C1 segment of cervical spinal cord (tissue), 14 donors: ENCODE results near the gene ALG11.
"Not testable (repeated sequence)": the region's sequence is repeated elsewhere in the genome, so short reads cannot be mapped to it uniquely, and the experiment has no call there.

Experiments
- DNase-seq, 14 donors: peaks; one replicate each; lab custom pipeline; 2025; lab: John Stamatoyannopoulos, UW

ALG11 gene

GRCh38 chr13:52011632-52012511 is at the start of gene ALG11:
ALG11 (plus strand) TSS chr13:52012398; CDS start chr13:52012419, 21 bp downstream.
- peak; percentile 64 to 99 (median 95) for DNase-seq

- DNase-seq: no peak
Observed at GRCh38 chr13:51966186-51966585, 46.0 kb upstream of the ALG11 start.

GRCh38 chr13:51967482-51968446 is 44.4 kb upstream of the ALG11 start:
- no peak for DNase-seq

- no peak for DNase-seq
Observed at GRCh38 chr13:51970349-51970748, 41.8 kb upstream of the ALG11 start.

GRCh38 chr13:51971520-51972426 is 40.4 kb upstream of the ALG11 start:
- DNase-seq: no peak

GRCh38 chr13:51974482-51974881 is 37.7 kb upstream of the ALG11 start:
- no peak for DNase-seq

GRCh38 chr13:51976423-51976822 is 35.8 kb upstream of the ALG11 start:
- DNase-seq: no peak

- DNase-seq: no peak
Observed at GRCh38 chr13:51976890-51977289, 35.3 kb upstream of the ALG11 start.

GRCh38 chr13:51977625-51978024 is 34.6 kb upstream of the ALG11 start:
- DNase-seq: no peak

- DNase-seq: no peak
Observed at GRCh38 chr13:51978796-51979556, 33.2 kb upstream of the ALG11 start.

GRCh38 chr13:51980908-51981307 is 31.3 kb upstream of the ALG11 start:
- no peak for DNase-seq

GRCh38 chr13:51981355-51981754 is 30.8 kb upstream of the ALG11 start:
- no peak for DNase-seq

GRCh38 chr13:51983292-51983691 is 28.9 kb upstream of the ALG11 start:
- DNase-seq: not testable (repeated sequence)

- DNase-seq: not testable (repeated sequence)
Observed at GRCh38 chr13:51984904-51985303, 27.3 kb upstream of the ALG11 start.

GRCh38 chr13:51988988-51989618 is 23.1 kb upstream of the ALG11 start:
- DNase-seq: no peak

GRCh38 chr13:51993713-51994112 is 18.5 kb upstream of the ALG11 start:
- DNase-seq: no peak

- DNase-seq: peak in 6 of 14 donors; percentile 6 to 52 (median 34)
Observed at GRCh38 chr13:51995677-51996551, 16.3 kb upstream of the ALG11 start.

GRCh38 chr13:51996641-51997040 is 15.6 kb upstream of the ALG11 start:
- no peak for DNase-seq

- no peak for DNase-seq
Observed at GRCh38 chr13:51997186-51997585, 15.0 kb upstream of the ALG11 start.
